Hepatocyte (in vitro differentiated cells): ENCODE measurements around the gene EML6. TPM values are rescaled to one million over a fixed set of nuclear protein-coding genes. Genes with fewer than 3 reads are reported as not detected.

Experiments used
- DNase-seq: peaks from one replicate; pipeline ENCODE4 v3.0.0-alpha.2; 2016; ENCODE audit warnings: low spot score
- H2AFZ ChIP-seq: fragments of 200-600 bp; sonication (generic); 2 replicates; pipeline ENCODE4 v1.6.0; 2016; ENCODE audit warnings: antibody characterized with exemption, mild to moderate bottlenecking
- H3K27ac ChIP-seq: fragments of 200-600 bp; sonication (generic); 2 replicates; pipeline ENCODE4 v1.5.1; 2016; ENCODE audit warnings: mild to moderate bottlenecking
- H3K27me3 ChIP-seq: fragments of 200-600 bp; sonication (generic); 2 replicates; pipeline ENCODE4 v1.6.1; 2016
- H3K36me3 ChIP-seq: fragments of 200-600 bp; sonication (generic); replicated peaks from 2 replicates; pipeline ENCODE4 v1.5.1; 2016; ENCODE audit warnings: low read depth; ENCODE audit not compliant: insufficient read depth
- H3K4me1 ChIP-seq: fragments of 200-600 bp; sonication (generic); 2 replicates; pipeline ENCODE4 v1.5.1; 2016; ENCODE audit warnings: mild to moderate bottlenecking, moderate library complexity; ENCODE audit not compliant: insufficient read depth
- H3K4me2 ChIP-seq: fragments of 200-600 bp; sonication (generic); 2 replicates; pipeline ENCODE4 v1.6.0; 2016
- H3K4me3 ChIP-seq: fragments of 200-600 bp; sonication (generic); 2 replicates; pipeline ENCODE4 v1.5.1; 2016; ENCODE audit warnings: mild to moderate bottlenecking
- H3K79me2 ChIP-seq: fragments of 200-600 bp; sonication (generic); 2 replicates; pipeline ENCODE4 v1.6.0; 2017; ENCODE audit warnings: mild to moderate bottlenecking
- H3K9me2 ChIP-seq: fragments of 200-600 bp; sonication (generic); replicated peaks from 2 replicates; pipeline ENCODE4 v1.6.0; 2017; ENCODE audit warnings: mild to moderate bottlenecking; ENCODE audit not compliant: insufficient read depth
- H3K9me3 ChIP-seq: fragments of 200-600 bp; sonication (generic); 2 replicates; pipeline ENCODE4 v1.5.1; 2016; ENCODE audit warnings: low read depth, mild to moderate bottlenecking
- H4K20me1 ChIP-seq: fragments of 200-600 bp; sonication (generic); 2 replicates; pipeline ENCODE4 v1.6.0; 2016; ENCODE audit warnings: mild to moderate bottlenecking; ENCODE audit not compliant: insufficient read depth, poor library complexity, severe bottlenecking
- EZH2 ChIP-seq: fragments of 200-600 bp; sonication (generic); IDR thresholded peaks from 2 replicates; pipeline ENCODE4 v1.6.1; 2016; ENCODE audit warnings: antibody characterized with exemption, mild to moderate bottlenecking, borderline replicate concordance
- EZH2phosphoT487 ChIP-seq: fragments of 200-600 bp; sonication (generic); IDR thresholded peaks from one replicate; pipeline ENCODE4 v1.6.1; 2018; ENCODE audit warnings: antibody characterized with exemption, mild to moderate bottlenecking, low read depth, moderate library complexity; ENCODE audit not compliant: unreplicated experiment, severe bottlenecking
- WGBS: methylation state at CpG from one replicate; pipeline ENCODE4 v1.1.6; 2016; ENCODE audit warnings: low lambda C conversion rate; ENCODE audit errors: missing lambda C conversion rate; 5-methylcytosine and 5-hydroxymethylcytosine counted together
- polyA plus RNA-seq: library from polyadenylated mRNA; unstranded; fragments of >200 nt; fragmentation: Nextera tagmentation; extraction: Ambion mirVana; gene quantifications from 2 replicates; pipeline ENCODE4 v1.2.1, GENCODE V29; 2016
- total RNA-seq: library from RNA; depleted of rRNA; stranded (reverse); fragments of >200 nt; gene quantifications from 2 replicates; pipeline ENCODE4 v1.2.3, GENCODE V29; 2014
- TF ChIP-seq, protein P1 (sequence below): fragments of 200-600 bp; sonication (generic); IDR thresholded peaks from 2 replicates; pipeline ENCODE4 v1.5.1; 2016; ENCODE audit warnings: antibody characterized with exemption, mild to moderate bottlenecking; ENCODE audit not compliant: poor library complexity

EML6 gene
- total and polyA plus RNA-seq, 2 experiments from 2014 or later: 1.9 to 4.0 TPM

DNA sequence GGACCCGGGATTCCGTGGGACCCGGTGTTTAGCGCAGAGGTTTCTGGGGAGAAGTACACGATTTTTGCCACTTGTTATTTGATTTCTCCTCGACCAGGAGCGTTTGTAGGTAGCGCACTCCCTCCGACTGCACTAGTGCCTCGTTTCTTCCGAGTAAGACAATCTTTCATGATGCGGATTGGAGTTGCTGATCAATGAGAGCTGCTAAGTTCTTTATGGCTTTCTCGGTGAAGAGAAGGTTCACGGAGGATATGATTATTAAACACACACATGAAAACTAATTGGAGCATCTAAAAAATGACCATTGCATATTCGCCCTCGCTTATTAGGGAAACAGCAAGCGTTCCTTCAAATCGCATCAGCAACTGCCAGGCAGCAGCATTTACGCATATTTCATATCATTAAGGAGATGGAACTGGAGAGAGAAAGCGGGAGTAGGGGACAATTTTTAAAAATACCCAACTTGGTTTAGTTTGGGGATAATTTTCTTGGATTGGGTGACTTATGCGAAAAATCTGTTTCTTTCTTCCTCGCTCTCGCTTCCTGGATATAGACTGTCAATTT is 616 bp downstream of the EML6 start:
- no peaks in the 10 kb centered on the region for H3K79me2 ChIP-seq
- H3K9me3 ChIP-seq: no peaks in the 10 kb centered on the region
- H3K27me3 ChIP-seq: peaks cover 36% of the 10 kb centered on the region
- 2% methylated on average over 23 of the region's 23 CpGs for WGBS
- peak overlapping the region; percentile 46 for H3K4me3 ChIP-seq
- H2AFZ ChIP-seq: peak overlapping the region; percentile 25
- no peaks in the 10 kb centered on the region for H4K20me1 ChIP-seq
- H3K9me2 ChIP-seq: no peaks in the 10 kb centered on the region
- peaks cover 4% of the 10 kb centered on the region for H3K4me1 ChIP-seq
- H3K27ac ChIP-seq: no peak overlapping the region
- TF ChIP-seq EZH2phosphoT487 (no peak), EZH2 (peak; percentile 2)
- no peak for DNase-seq
- no peaks in the 10 kb centered on the region for H3K36me3 ChIP-seq
- peak overlapping the region; percentile 93 for H3K4me2 ChIP-seq

DNA sequence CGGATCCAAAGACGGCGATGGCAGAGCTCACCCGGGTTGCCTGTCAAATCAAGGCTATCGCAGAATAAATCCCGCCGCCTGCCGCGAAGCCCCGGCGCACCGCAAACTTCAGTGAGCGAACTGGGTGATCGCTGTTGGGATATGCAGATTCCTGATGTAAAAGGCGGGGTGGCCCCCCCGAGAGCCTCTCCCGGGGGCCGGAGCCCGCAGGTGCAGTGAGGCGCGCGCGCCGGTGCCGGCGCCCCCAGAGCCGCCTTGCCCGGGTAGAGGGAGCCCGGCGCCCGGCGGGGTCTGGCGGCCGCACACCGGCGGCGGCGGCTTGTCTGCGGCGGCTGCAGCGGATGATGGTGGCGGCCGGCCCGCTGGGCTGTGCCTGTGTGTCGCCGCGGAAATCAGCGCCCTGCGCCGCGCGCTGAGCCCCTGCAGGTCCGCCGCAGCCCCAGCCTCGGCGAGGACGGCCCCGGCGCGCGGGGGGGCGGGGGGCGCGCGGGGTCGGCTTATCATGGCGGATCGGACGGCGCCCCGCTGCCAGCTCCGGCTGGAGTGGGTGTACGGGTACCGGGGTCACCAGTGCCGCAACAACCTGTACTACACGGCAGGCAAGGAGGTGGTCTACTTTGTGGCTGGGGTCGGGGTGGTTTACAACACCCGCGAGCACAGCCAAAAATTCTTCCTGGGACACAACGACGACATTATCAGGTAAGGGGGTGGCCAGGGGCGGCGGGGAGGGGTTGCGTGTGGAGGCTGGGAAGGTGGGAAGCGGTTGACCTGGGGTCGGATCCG is 1.3 kb downstream of the EML6 start:
- Histone ChIP-seq H3K9me2 (no peaks in the 10 kb centered on the region), H3K9me3 (no peaks in the 10 kb centered on the region), H2AFZ (peak overlapping the region; percentile 25), H3K27ac (no peak overlapping the region), H3K4me3 (peak overlapping the region; percentile 46), H3K4me1 (peaks cover 4% of the 10 kb centered on the region), H3K27me3 (peaks cover 36% of the 10 kb centered on the region), H4K20me1 (no peaks in the 10 kb centered on the region), H3K4me2 (peak overlapping the region; percentile 93), H3K36me3 (no peaks in the 10 kb centered on the region), H3K79me2 (no peaks in the 10 kb centered on the region)
- WGBS: 5% methylated on average over 60 of the region's 87 CpGs
- DNase-seq: peak; percentile 54
- TF ChIP-seq EZH2phosphoT487 (peak; percentile 52), EZH2 (no peak)
- TF ChIP-seq, protein P1, sequence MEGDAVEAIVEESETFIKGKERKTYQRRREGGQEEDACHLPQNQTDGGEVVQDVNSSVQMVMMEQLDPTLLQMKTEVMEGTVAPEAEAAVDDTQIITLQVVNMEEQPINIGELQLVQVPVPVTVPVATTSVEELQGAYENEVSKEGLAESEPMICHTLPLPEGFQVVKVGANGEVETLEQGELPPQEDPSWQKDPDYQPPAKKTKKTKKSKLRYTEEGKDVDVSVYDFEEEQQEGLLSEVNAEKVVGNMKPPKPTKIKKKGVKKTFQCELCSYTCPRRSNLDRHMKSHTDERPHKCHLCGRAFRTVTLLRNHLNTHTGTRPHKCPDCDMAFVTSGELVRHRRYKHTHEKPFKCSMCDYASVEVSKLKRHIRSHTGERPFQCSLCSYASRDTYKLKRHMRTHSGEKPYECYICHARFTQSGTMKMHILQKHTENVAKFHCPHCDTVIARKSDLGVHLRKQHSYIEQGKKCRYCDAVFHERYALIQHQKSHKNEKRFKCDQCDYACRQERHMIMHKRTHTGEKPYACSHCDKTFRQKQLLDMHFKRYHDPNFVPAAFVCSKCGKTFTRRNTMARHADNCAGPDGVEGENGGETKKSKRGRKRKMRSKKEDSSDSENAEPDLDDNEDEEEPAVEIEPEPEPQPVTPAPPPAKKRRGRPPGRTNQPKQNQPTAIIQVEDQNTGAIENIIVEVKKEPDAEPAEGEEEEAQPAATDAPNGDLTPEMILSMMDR: no peak

DNA sequence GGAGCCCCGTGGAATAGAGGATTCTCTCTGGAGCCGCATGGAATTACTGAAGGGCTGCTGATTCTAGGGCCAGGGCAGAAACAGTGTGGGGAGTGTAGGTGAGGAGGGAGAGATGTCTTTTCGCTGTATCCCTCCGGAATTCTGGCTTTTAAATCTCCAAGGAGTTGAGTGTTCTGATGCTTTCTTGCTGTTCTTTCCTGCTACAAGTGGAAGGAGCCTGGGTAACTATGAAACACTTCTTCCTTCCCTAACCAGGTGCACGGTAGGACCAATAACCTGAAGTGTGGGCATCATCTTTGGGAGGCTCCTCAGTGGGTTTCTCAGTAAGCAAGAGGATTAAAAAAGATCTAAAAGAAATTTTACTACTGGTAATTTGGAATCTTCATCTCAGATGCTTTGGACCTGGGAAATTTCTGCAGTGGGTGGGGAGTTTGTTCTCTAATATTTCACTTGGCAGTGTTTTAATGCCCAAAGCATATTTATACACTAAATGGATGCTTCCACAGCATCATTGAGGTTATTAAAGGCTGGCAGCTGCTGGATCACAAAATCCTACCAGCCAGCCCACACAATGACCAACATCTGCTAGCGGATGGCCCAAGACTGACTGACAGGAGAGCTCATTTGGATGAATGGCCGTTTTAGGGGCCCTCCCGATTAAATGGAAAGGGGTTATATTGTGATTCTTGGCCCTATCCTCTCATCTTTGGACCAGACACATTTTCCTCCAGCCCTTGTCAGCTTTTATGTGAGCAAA is 2.1 kb downstream of the EML6 start:
- no peak overlapping the region for H3K4me3 ChIP-seq
- no peaks in the 10 kb centered on the region for H3K36me3 ChIP-seq
- H3K4me1 ChIP-seq: peaks cover 4% of the 10 kb centered on the region
- no peak for DNase-seq
- TF ChIP-seq, protein P1: no peak
- TF ChIP-seq EZH2phosphoT487: no peak
- TF ChIP-seq EZH2: no peak
- H3K4me2 ChIP-seq: peak overlapping the region; percentile 93
- no peaks in the 10 kb centered on the region for H3K79me2 ChIP-seq
- no peak overlapping the region for H3K27ac ChIP-seq
- no peaks in the 10 kb centered on the region for H3K9me3 ChIP-seq
- H2AFZ ChIP-seq: no peak overlapping the region
- peaks cover 36% of the 10 kb centered on the region for H3K27me3 ChIP-seq
- 36% methylated on average over 8 of the region's 8 CpGs for WGBS
- no peaks in the 10 kb centered on the region for H4K20me1 ChIP-seq
- H3K9me2 ChIP-seq: no peaks in the 10 kb centered on the region

DNA sequence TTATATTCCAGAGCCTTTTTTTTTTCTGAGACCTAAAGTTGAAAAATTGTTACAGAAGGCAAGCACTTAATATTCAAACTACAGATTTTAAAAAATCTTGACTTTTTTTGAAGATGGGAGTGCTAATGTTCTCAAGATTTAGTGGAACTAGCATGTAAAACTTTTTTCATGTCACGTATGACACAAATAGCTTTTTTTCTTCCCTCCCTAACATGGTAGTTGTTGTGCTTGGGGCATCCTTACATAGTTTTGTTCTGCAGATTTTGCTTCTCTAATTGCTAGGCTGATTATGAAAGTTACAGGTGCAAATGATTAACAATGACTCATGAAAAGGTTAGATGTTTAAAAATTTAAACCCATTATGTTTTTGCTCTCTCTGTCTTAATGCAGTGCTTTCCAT is 3.0 kb downstream of the EML6 start:
- DNase-seq: no peak
- WGBS: 93% methylated on average over 1 of the region's 1 CpG
- Histone ChIP-seq H3K9me3 (no peaks in the 10 kb centered on the region), H3K4me3 (no peak overlapping the region), H4K20me1 (no peaks in the 10 kb centered on the region), H3K79me2 (no peaks in the 10 kb centered on the region), H3K4me2 (no peak overlapping the region), H3K27me3 (peaks cover 36% of the 10 kb centered on the region), H2AFZ (no peak overlapping the region), H3K36me3 (no peaks in the 10 kb centered on the region), H3K4me1 (peaks cover 4% of the 10 kb centered on the region), H3K9me2 (no peaks in the 10 kb centered on the region), H3K27ac (no peak overlapping the region)
- TF ChIP-seq EZH2 (no peak), EZH2phosphoT487 (no peak)
- TF ChIP-seq, protein P1: no peak
